Measurements from ENCODE around the gene ABCC11. TPM values are rescaled to one million over a fixed set of nuclear protein-coding genes. Genes with fewer than 3 reads are reported as not detected.

ABCC11 gene
- total and polyA plus RNA-seq, 2 of the 13 experiments (the other 11 are each of a cell fraction or from before 2014, with no cell fraction given) = 1.0 to 1.4 TPM

DNA sequence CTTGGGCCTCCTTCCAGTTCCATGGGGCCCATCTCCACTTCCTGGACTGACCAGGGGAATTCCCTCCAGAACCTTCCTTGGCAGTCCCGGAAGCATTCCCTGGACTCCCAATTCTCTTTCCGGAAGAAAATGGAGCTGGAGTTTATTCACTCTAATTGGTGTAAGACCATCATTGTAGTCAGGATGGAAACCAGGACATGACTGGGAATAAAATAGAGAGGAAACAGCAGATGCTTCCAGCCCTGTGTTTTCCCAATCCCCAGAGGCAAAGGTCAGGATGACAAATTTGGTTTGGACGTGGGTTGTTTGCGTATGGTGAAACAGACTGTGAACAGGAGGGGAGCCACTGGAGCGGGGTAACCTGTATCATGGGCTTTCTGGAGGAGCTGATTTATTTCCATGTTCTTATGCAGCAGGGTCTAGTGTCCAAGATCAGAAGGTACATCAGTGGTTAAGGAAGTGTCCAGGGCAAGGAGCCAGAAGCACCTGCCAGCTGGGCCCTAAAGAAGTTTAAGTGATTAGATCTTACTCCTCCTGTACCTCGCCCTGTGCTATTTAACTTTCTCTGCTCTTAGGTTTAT lies 11.7 kb downstream of the ABCC11 start (continued):
- TF ChIP-seq ZNF773 (CRISPR knock-in tag; IDR thresholded peaks at IDR 0.05; ENCODE audit: borderline replicate concordance) (no peak), ASH2L (IDR thresholded peaks at IDR 0.05; ENCODE audit: insufficient read length, low read depth, low read length) (no peak), JUNB (CRISPR knock-in tag; IDR thresholded peaks at IDR 0.05; ENCODE audit: borderline replicate concordance) (no peak), SMAD9 (CRISPR knock-in tag; IDR thresholded peaks at IDR 0.05) (no peak; the same call in 1 of the 2 replicates), ZKSCAN8 (CRISPR knock-in tag; IDR thresholded peaks at IDR 0.05; ENCODE audit: borderline replicate concordance) (no peak), ZFP41 (CRISPR knock-in tag; IDR thresholded peaks at IDR 0.05; ENCODE audit: borderline replicate concordance) (no peak), PCBP1 (IDR thresholded peaks at IDR 0.05; ENCODE audit: borderline replicate concordance, low read depth, low read length) (no peak), NR2F2 (IDR thresholded peaks at IDR 0.05; ENCODE audit: borderline replicate concordance, low read depth) (no peak; the same call in 1 of the 2 replicates), ZIK1 (CRISPR knock-in tag; IDR thresholded peaks at IDR 0.05; ENCODE audit: borderline replicate concordance, low read depth) (no peak), CBX5 (CRISPR knock-in tag; IDR thresholded peaks at IDR 0.05; ENCODE audit: borderline replicate concordance) (no peak), SOX13 (IDR thresholded peaks at IDR 0.05) (no peak), SOX13 (CRISPR knock-in tag; conservative IDR thresholded peaks at IDR 0.05 in 1 of 2, IDR thresholded peaks at IDR 0.05 in 1 of 2) (peak in 1 of 2 experiments; percentile 52; a peak in 2 of 4 replicates), TEAD2 (CRISPR knock-in tag; IDR thresholded peaks at IDR 0.05) (no peak), CBX1 (IDR thresholded peaks at IDR 0.05; ENCODE audit: low read depth) (no peak), ZNF761 (CRISPR knock-in tag; conservative IDR thresholded peaks at IDR 0.05) (0 out of 2 replicates have a peak, but pooled peaks have one; percentile 36), EEA1 (CRISPR knock-in tag; IDR thresholded peaks at IDR 0.05; ENCODE audit: borderline replicate concordance) (no peak), ZNF724P (CRISPR knock-in tag; IDR thresholded peaks at IDR 0.05; ENCODE audit: borderline replicate concordance) (0 out of 2 replicates have a peak, but pooled peaks have one; percentile 37), SRSF1 (optimal IDR thresholded peaks at IDR 0.05; ENCODE audit: low read depth, low read length) (no peak), IRX3 (CRISPR knock-in tag; IDR thresholded peaks at IDR 0.05; ENCODE audit: borderline replicate concordance, low read depth) (no peak), CEBPB (IDR thresholded peaks at IDR 0.05; ENCODE audit: borderline replicate concordance, low read depth, low read length) (peak; percentile 89), ZFP82 (CRISPR knock-in tag; IDR thresholded peaks at IDR 0.05; ENCODE audit: borderline replicate concordance) (peak; percentile 57; the same call in 1 of the 2 replicates)
- TF ChIP-seq, protein P1, sequence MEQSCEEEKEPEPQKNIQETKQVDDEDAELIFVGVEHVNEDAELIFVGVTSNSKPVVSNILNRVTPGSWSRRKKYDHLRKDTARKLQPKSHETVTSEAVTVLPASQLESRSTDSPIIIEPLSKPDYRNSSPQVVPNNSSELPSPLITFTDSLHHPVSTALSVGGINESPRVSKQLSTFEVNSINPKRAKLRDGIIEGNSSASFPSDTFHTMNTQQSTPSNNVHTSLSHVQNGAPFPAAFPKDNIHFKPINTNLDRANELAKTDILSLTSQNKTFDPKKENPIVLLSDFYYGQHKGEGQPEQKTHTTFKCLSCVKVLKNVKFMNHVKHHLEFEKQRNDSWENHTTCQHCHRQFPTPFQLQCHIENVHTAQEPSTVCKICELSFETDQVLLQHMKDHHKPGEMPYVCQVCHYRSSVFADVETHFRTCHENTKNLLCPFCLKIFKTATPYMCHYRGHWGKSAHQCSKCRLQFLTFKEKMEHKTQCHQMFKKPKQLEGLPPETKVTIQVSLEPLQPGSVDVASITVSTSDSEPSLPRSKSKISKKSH (CRISPR knock-in tag; IDR thresholded peaks at IDR 0.05; ENCODE audit: borderline replicate concordance) = no peak
- TF ChIP-seq, protein P2, sequence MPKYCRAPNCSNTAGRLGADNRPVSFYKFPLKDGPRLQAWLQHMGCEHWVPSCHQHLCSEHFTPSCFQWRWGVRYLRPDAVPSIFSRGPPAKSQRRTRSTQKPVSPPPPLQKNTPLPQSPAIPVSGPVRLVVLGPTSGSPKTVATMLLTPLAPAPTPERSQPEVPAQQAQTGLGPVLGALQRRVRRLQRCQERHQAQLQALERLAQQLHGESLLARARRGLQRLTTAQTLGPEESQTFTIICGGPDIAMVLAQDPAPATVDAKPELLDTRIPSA (CRISPR knock-in tag; IDR thresholded peaks at IDR 0.05; ENCODE audit: borderline replicate concordance) = no peak
- TF ChIP-seq, protein P3, sequence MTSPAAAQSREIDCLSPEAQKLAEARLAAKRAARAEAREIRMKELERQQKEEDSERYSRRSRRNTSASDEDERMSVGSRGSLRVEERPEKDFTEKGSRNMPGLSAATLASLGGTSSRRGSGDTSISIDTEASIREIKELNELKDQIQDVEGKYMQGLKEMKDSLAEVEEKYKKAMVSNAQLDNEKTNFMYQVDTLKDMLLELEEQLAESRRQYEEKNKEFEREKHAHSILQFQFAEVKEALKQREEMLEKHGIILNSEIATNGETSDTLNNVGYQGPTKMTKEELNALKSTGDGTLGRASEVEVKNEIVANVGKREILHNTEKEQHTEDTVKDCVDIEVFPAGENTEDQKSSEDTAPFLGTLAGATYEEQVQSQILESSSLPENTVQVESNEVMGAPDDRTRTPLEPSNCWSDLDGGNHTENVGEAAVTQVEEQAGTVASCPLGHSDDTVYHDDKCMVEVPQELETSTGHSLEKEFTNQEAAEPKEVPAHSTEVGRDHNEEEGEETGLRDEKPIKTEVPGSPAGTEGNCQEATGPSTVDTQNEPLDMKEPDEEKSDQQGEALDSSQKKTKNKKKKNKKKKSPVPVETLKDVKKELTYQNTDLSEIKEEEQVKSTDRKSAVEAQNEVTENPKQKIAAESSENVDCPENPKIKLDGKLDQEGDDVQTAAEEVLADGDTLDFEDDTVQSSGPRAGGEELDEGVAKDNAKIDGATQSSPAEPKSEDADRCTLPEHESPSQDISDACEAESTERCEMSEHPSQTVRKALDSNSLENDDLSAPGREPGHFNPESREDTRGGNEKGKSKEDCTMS (CRISPR knock-in tag; conservative IDR thresholded peaks at IDR 0.05) = no peak

Measured in HepG2 (cell line).